GM12874 (cell line): Measurements from ENCODE around the gene DCDC1.

Source experiments
- TF ChIP-seq, protein P1 (sequence below): IDR thresholded peaks from 2 replicates; pipeline ENCODE4 v1.5.1; 2011; ENCODE audit warnings: low read depth, mild to moderate bottlenecking, control low read depth, low read length, moderate library complexity; ENCODE audit not compliant: insufficient read depth

DCDC1 gene

GRCh38 chr11:31001427-31001826 lies 368.1 kb downstream of the DCDC1 start:
- TF ChIP-seq, protein P1, sequence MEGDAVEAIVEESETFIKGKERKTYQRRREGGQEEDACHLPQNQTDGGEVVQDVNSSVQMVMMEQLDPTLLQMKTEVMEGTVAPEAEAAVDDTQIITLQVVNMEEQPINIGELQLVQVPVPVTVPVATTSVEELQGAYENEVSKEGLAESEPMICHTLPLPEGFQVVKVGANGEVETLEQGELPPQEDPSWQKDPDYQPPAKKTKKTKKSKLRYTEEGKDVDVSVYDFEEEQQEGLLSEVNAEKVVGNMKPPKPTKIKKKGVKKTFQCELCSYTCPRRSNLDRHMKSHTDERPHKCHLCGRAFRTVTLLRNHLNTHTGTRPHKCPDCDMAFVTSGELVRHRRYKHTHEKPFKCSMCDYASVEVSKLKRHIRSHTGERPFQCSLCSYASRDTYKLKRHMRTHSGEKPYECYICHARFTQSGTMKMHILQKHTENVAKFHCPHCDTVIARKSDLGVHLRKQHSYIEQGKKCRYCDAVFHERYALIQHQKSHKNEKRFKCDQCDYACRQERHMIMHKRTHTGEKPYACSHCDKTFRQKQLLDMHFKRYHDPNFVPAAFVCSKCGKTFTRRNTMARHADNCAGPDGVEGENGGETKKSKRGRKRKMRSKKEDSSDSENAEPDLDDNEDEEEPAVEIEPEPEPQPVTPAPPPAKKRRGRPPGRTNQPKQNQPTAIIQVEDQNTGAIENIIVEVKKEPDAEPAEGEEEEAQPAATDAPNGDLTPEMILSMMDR, result no peak

GRCh38 chr11:31000381-31000780 lies 369.2 kb downstream of the DCDC1 start:
- TF ChIP-seq, protein P1, result no peak

DNA sequence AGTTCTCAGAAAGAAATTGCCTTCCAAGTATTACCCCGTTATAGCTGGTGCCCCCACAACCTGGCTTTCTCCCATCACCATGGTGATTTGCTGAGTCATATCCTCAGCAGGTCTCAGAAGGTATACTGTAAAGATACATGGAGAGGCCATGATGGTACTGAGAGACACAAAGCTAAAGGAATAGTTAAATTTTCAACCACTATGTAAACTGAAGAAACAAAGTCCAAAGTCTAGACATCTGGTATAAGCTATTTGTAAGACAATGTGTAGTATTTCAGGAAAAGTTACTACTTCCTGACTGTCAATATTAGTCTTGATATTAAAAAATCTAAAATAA lies 377.1 kb downstream of the DCDC1 start:
- TF ChIP-seq, protein P1, result no peak

DNA sequence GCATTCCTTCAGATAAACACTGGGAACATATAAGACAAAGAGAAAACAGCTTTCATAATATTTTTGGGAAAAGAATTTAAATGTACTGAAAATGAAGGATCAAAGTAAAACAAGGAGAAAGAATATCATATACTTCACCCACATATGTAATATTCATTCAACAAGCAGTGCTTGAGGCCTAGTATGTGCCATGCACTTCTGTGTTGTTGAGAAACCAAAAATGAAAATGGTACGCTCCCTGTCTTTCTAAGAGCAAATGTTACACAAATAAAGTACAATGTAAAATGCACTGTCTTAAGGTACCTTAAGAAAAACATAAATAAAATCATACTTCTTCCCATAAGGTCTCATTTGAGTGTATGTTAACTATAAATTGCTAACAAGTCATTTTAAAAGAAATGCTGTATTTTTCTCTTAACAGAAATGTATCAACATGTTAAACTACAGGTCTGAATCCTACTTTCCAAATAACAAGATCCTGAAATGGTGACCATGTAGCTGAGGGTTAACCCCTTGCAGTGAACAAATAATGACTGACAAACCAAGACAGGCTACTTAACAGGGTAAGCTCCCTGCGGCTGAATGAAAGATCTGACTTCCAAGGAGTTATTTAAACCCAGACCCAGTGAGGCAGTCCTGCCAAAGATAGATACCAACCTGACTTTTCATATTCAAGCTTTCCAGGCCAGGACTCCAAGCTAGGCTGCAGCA lies 377.6 kb downstream of the DCDC1 start:
- TF ChIP-seq, protein P1, result no peak

DNA sequence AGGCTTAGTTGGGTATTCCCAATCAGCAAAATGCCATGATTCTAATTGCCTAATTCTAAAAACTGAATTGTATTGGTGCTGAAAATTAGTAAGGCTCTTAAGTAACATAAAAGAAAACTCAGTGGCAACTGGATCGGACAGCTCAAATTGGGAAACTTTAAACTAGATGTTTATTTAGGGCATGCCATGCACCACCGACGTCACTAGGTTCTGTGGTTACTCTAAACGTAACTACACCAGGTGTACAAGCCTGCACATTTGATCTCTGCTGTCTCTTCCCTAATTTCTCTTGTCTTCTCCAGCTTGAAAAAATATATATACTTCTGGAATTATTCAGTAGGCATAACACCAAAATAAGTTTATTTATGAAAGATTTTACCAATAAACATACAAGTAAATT lies 378.2 kb downstream of the DCDC1 start:
- TF ChIP-seq, protein P1, result no peak

GRCh38 chr11:30990625-30991296 lies 378.8 kb downstream of the DCDC1 start:
- TF ChIP-seq, protein P1, result no peak

- TF ChIP-seq, protein P1, result no peak
Observed at GRCh38 chr11:30987819-30988218, 381.7 kb downstream of the DCDC1 start.
